Vagina (tissue), 2 donors: ENCODE results near the gene VMP1. TPM values are rescaled to one million over a fixed set of nuclear protein-coding genes. Genes with fewer than 3 reads are reported as not detected.

Experiments used
- DNase-seq, 2 donors: peaks; one replicate each; pipeline ENCODE4 v3.0.0-alpha.2; 2017; ENCODE audit errors: extremely low spot score in 2 of 2
- H3K27ac ChIP-seq: fragments of 200-600 bp; sonication (generic); one replicate; pipeline ENCODE4 v1.5.1; 2019
- H3K27me3 ChIP-seq: fragments of 200-600 bp; sonication (generic); one replicate; pipeline ENCODE4 v1.5.1; 2019
- H3K36me3 ChIP-seq, 2 donors: fragments of 200-600 bp; sonication (generic); one replicate each; pipeline ENCODE4 v1.5.1; 2017 to 2019
- H3K4me1 ChIP-seq: fragments of 200-600 bp; sonication (generic); one replicate; pipeline ENCODE4 v1.5.1; 2019
- H3K4me3 ChIP-seq, 2 donors: fragments of 200-600 bp; sonication (generic); 1 replicate in 1 of 2; 2 replicates in 1 of 2; pipeline ENCODE4 v1.5.1; 2016 to 2019
- H3K9me3 ChIP-seq: fragments of 200-600 bp; sonication (generic); one replicate; pipeline ENCODE4 v1.5.1; 2019
- CTCF ChIP-seq, 3 experiments: fragments of 450-650 bp in 2 of 3; fragments of 200-600 bp in 1 of 3; sonication (generic) in 1 of 3; IDR thresholded peaks; one replicate each; pipeline ENCODE4 v1.5.1; 2017 to 2019; ENCODE audit warnings: antibody characterized with exemption in 3 of 3, mild to moderate bottlenecking in 2 of 3, moderate library complexity in 2 of 3
- POLR2A ChIP-seq, 2 donors: fragments of 450-650 bp; IDR thresholded peaks; one replicate each; pipeline ENCODE4 v1.6.1; 2017; ENCODE audit warnings: antibody characterized with exemption in 2 of 2, mild to moderate bottlenecking in 2 of 2, moderate library complexity in 2 of 2
- POLR2AphosphoS5 ChIP-seq, 2 donors: sonication (generic); formaldehyde crosslinking; IDR thresholded peaks; one replicate each; pipeline ENCODE4 v1.9.0; 2017; ENCODE audit warnings: antibody characterized with exemption in 2 of 2, mild to moderate bottlenecking in 2 of 2, low read depth in 1 of 2; ENCODE audit not compliant: insufficient read depth in 1 of 2
- intact Hi-C: fragments of 100-400 bp; cut with DNase I; formaldehyde crosslinking; loops from one replicate; pipeline ENCODE4 v1.15.1; 2023
- total RNA-seq: library from RNA; depleted of rRNA; stranded (reverse); fragments of >200 nt; gene quantifications from one replicate; pipeline ENCODE4 v1.2.3, GENCODE V29; 2016

VMP1 gene
- total RNA-seq, 1 donor from 2014 or later, result 380 TPM

- Histone ChIP-seq H3K27me3 (no peaks in the 10 kb centered on the region), H3K4me1 (peaks cover 54% of the 10 kb centered on the region), H3K27ac (peak overlapping the region; percentile 78), H3K36me3 (no peaks in the 10 kb centered on the region), H3K4me3 (no peak overlapping the region), H3K9me3 (no peaks in the 10 kb centered on the region)
- no peak for DNase-seq
- intact Hi-C loops, result no loop called here
- TF ChIP-seq POLR2A (IDR thresholded peaks at IDR 0.05), result no peak
- TF ChIP-seq POLR2AphosphoS5 (IDR thresholded peaks at IDR 0.05; ENCODE audit: insufficient read depth in 1 of 2, low read depth in 1 of 2), result no peak
- no peak for TF ChIP-seq CTCF (IDR thresholded peaks at IDR 0.05)
Measured at GRCh38 chr17:59830846-59831486, 123.5 kb downstream of the VMP1 start.

GRCh38 chr17:59832883-59833379 is 125.5 kb downstream of the VMP1 start:
- H3K27me3 ChIP-seq, result no peaks in the 10 kb centered on the region
- H3K4me3 ChIP-seq, result no peak overlapping the region
- TF ChIP-seq POLR2AphosphoS5 (IDR thresholded peaks at IDR 0.05; ENCODE audit: insufficient read depth in 1 of 2, low read depth in 1 of 2) (no peak), CTCF (IDR thresholded peaks at IDR 0.05) (no peak), POLR2A (IDR thresholded peaks at IDR 0.05) (no peak)
- intact Hi-C loops, result no loop called here
- no peaks in the 10 kb centered on the region for H3K36me3 ChIP-seq
- no peaks in the 10 kb centered on the region for H3K9me3 ChIP-seq
- H3K4me1 ChIP-seq, result peaks cover 53% of the 10 kb centered on the region
- no peak for DNase-seq
- no peak overlapping the region for H3K27ac ChIP-seq

GRCh38 chr17:59837308-59838051 is 130.0 kb downstream of the VMP1 start:
- DNase-seq, result peak in 1 of 2 donors; percentile 98
- H3K4me1 ChIP-seq, result peaks cover 32% of the 10 kb centered on the region
- H3K36me3 ChIP-seq, result peaks cover 0 to 14% of the 10 kb centered on the region in 2 donors
- peak overlapping the region; percentile 99 for H3K27ac ChIP-seq
- intact Hi-C loops, result no loop called here
- TF ChIP-seq CTCF (IDR thresholded peaks at IDR 0.05) (no peak), POLR2A (IDR thresholded peaks at IDR 0.05) (peak in 1 of 2 donors; percentile 72), POLR2AphosphoS5 (IDR thresholded peaks at IDR 0.05; ENCODE audit: insufficient read depth in 1 of 2, low read depth in 1 of 2) (peak; percentile 66 to 100)
- peak overlapping the region; percentile 64 to 80 for H3K4me3 ChIP-seq
- H3K27me3 ChIP-seq, result no peaks in the 10 kb centered on the region
- no peaks in the 10 kb centered on the region for H3K9me3 ChIP-seq

GRCh38 chr17:59838052-59838916 is 130.8 kb downstream of the VMP1 start:
- peak overlapping the region; percentile 99 for H3K27ac ChIP-seq
- H3K9me3 ChIP-seq, result no peaks in the 10 kb centered on the region
- peaks cover 0 to 14% of the 10 kb centered on the region in 2 donors for H3K36me3 ChIP-seq
- H3K27me3 ChIP-seq, result no peaks in the 10 kb centered on the region
- H3K4me3 ChIP-seq, result peak overlapping the region; percentile 64 to 80
- no peak for DNase-seq
- TF ChIP-seq POLR2A (IDR thresholded peaks at IDR 0.05) (no peak), CTCF (IDR thresholded peaks at IDR 0.05) (no peak), POLR2AphosphoS5 (IDR thresholded peaks at IDR 0.05; ENCODE audit: insufficient read depth in 1 of 2, low read depth in 1 of 2) (no peak)
- intact Hi-C loops, result no loop called here
- peaks cover 39% of the 10 kb centered on the region for H3K4me1 ChIP-seq
